ENCODE data around the gene ILK.

DNA sequence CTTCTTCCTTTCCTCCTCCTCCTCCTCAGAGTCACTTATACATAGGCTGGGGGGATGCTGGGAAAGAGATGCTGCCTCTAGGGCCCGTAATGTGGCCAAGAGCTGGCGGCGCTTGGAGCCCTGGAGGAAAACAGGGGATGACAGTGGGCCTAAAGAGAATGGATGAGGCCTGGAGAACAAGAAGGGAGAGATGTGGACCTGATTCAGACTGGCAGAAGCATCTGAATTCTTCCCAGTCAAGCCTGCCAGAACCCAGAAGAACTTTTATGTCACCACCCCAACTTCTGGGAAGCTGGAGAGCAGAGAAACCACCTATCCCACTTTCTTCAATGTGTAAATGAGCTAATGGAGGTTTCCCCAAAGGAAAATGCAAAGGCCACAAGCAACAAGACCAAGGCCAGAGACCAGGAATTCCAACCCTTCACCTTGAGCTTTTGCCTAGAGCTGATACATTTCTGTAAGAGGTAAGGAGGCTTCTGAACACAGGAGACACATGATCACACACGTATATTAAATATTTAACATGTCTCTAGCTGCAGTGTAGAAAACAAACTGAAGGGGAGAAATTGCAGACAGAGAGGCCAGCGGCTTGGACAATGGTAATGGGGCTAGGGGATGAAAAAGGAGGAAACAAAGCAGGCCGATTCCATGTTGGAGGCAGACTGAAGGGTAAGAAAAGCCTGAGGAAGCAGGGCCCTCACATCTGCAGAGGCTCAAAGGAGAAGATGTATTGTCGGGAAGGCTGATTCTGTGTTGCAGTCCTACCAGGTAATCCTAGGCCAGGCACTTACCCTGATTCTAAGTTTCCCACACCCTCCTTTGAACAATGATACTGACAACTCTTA, 1.3 kb upstream of the ILK start:
- TF ChIP-seq, protein P1, sequence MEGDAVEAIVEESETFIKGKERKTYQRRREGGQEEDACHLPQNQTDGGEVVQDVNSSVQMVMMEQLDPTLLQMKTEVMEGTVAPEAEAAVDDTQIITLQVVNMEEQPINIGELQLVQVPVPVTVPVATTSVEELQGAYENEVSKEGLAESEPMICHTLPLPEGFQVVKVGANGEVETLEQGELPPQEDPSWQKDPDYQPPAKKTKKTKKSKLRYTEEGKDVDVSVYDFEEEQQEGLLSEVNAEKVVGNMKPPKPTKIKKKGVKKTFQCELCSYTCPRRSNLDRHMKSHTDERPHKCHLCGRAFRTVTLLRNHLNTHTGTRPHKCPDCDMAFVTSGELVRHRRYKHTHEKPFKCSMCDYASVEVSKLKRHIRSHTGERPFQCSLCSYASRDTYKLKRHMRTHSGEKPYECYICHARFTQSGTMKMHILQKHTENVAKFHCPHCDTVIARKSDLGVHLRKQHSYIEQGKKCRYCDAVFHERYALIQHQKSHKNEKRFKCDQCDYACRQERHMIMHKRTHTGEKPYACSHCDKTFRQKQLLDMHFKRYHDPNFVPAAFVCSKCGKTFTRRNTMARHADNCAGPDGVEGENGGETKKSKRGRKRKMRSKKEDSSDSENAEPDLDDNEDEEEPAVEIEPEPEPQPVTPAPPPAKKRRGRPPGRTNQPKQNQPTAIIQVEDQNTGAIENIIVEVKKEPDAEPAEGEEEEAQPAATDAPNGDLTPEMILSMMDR (IDR thresholded peaks at IDR 0.05): no peak
- TF ChIP-seq POLR2A (IDR thresholded peaks at IDR 0.05): no peak

All from thyroid gland (tissue), 4 donors.